Bronchial epithelial cell (primary cell): Measurements from ENCODE around the gene CLEC4F. TPM values are rescaled to one million over a fixed set of nuclear protein-coding genes. Genes with fewer than 3 reads are reported as not detected.

Experiments
- DNase-seq: peaks from one replicate; pipeline ENCODE4 v3.0.0-alpha.2; 2010; ENCODE audit warnings: low read depth
- FAIRE-seq: peaks from 2 replicates; lab custom pipeline; 2011; peaks lifted over from hg19 to GRCh38; lab: Jason Lieb, UNC
- H3K27me3 ChIP-seq: 2 replicates; pipeline ENCODE4 v1.5.1; 2011; ENCODE audit warnings: low read length; ENCODE audit not compliant: control insufficient read depth, insufficient read depth
- H3K36me3 ChIP-seq: 2 replicates; pipeline ENCODE4 v1.5.1; 2011; ENCODE audit warnings: low read length; ENCODE audit not compliant: control insufficient read depth, insufficient read depth
- H3K4me3 ChIP-seq: 2 replicates; pipeline ENCODE4 v1.5.1; 2011; ENCODE audit warnings: mild to moderate bottlenecking, low read depth, low read length, control low read depth
- total RNA-seq: library from RNA; depleted of rRNA; stranded (reverse); fragments of >200 nt; gene quantifications from 2 replicates; pipeline ENCODE4 v1.2.1, GENCODE V29; 2014
- TF ChIP-seq, protein P1 (sequence below): IDR thresholded peaks from 2 replicates; pipeline ENCODE4 v1.5.1; 2011; ENCODE audit warnings: mild to moderate bottlenecking, moderate library complexity, low read length, control low read depth, inconsistent platforms; ENCODE audit not compliant: insufficient read depth, severe bottlenecking

CLEC4F gene
- total RNA-seq, 1 donor from 2014 or later: not detected

DNA sequence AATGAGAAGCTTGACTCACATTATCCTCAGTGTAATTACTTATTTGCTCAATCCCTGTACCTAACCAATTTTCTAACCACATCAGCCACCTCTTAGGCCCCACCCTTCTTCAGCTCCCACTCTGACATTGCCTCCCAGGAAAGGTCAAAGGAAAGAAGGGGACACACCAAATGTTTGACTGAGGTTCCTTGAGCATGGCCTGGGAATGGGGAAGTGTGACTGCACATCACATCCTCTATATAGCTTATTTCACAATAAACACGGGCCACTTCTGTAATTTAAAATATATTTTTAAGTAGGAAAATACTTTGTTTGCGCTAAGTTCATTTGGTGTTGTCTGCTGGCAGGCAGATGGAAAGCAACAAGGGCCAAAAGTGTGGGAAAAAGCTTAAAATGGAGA lies 26.9 kb downstream of the CLEC4F start:
- peaks cover 30% of the 10 kb centered on the region for H3K27me3 ChIP-seq
- TF ChIP-seq, protein P1, sequence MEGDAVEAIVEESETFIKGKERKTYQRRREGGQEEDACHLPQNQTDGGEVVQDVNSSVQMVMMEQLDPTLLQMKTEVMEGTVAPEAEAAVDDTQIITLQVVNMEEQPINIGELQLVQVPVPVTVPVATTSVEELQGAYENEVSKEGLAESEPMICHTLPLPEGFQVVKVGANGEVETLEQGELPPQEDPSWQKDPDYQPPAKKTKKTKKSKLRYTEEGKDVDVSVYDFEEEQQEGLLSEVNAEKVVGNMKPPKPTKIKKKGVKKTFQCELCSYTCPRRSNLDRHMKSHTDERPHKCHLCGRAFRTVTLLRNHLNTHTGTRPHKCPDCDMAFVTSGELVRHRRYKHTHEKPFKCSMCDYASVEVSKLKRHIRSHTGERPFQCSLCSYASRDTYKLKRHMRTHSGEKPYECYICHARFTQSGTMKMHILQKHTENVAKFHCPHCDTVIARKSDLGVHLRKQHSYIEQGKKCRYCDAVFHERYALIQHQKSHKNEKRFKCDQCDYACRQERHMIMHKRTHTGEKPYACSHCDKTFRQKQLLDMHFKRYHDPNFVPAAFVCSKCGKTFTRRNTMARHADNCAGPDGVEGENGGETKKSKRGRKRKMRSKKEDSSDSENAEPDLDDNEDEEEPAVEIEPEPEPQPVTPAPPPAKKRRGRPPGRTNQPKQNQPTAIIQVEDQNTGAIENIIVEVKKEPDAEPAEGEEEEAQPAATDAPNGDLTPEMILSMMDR: no peak
- FAIRE-seq (no peak), DNase-seq (no peak)
- H3K4me3 ChIP-seq: no peak overlapping the region
- no peaks in the 10 kb centered on the region for H3K36me3 ChIP-seq

DNA sequence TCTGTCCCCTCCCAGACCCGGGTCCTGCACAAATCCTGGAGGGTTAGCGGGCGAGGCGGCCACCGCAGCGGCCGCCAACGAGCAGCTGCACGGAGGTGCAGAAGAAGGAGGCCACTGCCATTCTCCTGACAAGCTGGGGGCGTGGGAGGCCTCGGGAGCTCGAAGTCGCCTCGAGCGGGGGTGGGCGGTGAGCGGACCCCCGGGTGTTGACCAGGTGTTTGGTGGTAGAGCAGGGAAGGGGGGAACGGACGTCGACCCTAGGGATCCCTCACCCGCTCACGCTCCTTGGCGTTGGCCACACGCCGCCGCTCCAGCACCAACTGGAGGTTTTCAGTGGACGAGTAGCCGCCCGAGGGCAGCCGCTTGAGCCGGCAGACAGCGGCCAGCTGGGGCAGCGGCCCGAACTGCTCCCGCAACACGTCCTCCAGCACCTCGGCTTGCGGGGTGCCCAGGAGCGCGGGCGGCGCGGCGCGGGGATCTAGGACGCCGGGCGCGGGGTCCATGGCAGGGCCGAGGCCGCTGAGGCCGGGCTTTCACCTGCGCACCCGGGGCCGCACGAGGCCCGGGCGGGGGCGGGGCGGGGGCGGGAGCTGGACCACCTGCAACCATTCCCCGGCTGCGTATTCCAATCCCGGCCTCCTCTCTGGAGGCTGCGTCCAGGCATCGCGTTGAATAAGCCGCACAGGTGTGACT lies 30.1 kb downstream of the CLEC4F start, which contains the start of gene FIGLA:
FIGLA (minus strand) TSS at position 508 of the 693 bp plus-strand sequence; CDS start at position 503, 5 bp downstream.
- Histone ChIP-seq H3K36me3 (no peaks in the 10 kb centered on the region), H3K27me3 (peaks cover 40% of the 10 kb centered on the region), H3K4me3 (no peak within 1 kb of the TSS)
- DNase-seq (no peak), FAIRE-seq (no peak)
- TF ChIP-seq, protein P1: no peak

DNA sequence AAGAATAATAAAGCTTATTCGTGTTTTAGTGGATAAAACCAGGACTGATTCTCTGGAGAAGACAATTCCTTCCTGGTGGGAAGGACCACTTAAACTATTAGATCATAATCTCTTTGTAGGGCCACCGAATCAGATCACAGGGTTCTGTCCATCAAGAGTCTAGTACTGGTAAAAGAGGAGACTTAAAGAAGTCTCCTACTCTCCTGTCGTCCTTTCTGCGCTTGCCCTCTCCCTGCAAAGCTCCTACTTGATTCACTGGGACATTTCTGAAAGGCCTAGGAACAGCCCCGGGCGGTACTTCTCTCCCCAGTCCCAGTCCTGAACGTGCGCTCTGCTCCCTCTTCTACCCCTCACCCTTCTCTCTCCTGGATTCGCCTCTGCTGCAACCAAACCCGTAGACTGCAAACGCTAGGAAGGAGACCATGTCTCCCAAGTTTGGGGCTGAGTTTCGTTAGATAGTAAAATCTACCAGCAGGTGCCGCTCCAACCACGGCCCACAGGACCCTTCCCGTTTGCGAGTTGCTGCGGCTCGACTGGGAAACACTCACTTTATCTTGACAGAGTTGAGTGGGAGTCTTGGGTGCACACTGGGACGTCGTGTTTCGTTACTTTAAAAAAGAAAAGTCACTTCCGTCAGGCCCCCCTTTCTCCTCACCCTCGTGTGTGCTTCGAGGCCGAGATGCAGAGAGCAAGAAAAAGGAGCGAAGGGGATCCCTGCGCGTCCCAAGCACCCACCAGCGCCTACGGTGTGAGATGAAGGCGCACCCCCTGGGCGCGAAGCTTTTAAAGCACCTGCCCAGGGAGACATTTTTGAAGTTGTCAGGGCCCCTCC lies 30.9 kb downstream of the CLEC4F start:
- Histone ChIP-seq H3K27me3 (peaks cover 40% of the 10 kb centered on the region), H3K4me3 (no peak overlapping the region), H3K36me3 (no peaks in the 10 kb centered on the region)
- peak; percentile 48 for DNase-seq
- no peak for FAIRE-seq
- TF ChIP-seq, protein P1: peak; percentile 81

DNA sequence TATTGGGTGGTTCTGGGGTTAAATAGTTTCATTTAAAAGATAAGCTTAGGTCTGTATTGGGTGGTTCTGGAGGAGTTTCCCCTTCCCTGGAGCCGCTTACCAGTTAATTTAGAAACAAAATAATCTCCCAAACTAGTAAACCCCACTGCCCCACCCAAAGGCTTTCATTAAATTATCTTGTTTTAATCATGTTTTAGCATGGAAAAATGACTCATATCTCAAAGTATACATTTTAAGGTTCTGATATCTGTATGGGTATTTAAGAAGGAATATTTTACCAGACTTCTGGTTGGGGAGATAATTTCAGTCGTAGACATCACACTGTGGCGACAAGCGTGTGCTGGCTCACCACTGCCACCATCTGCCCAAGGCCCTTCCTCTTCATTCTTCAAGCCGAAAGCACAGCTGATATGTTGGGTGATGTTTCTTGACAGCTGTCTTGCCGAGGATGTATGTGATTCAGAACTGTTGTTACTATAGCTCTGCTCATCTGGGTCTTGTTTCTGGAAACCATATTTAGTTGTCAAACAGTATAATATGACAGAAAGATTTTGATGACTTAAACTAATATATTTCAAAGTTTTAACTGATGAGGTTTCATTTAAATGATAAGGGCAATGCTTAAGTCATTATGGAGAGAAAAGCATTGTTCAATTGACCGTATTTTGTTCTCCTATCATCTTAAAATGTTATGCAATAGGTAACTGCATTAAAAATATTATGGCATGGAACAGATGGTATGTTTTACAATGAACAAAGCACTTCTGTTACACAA lies 35.1 kb downstream of the CLEC4F start:
- no peak for FAIRE-seq
- no peaks in the 10 kb centered on the region for H3K36me3 ChIP-seq
- no peak overlapping the region for H3K4me3 ChIP-seq
- TF ChIP-seq, protein P1: peak; percentile 58
- peak; percentile 35 for DNase-seq
- peaks cover 23% of the 10 kb centered on the region for H3K27me3 ChIP-seq

DNA sequence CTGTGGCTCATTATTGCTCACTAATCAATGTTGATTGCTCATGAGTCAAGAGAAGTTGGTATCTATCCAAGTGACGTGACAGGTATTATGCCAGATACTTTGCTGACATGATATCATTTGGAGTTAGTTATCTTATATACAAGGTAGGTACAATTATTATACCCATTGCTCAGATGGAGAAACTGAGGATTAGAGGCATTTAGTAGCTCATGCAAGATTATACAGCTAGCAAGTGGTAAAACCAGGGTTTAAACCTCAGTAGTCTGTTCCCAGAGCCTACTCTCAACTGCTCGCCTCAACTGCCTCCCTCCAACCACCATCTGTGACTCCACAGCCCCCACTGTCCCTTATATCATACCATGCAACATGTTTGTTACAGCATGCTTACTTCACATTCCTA lies 36.1 kb downstream of the CLEC4F start:
- H3K36me3 ChIP-seq: no peaks in the 10 kb centered on the region
- no peak for FAIRE-seq
- DNase-seq: no peak
- H3K4me3 ChIP-seq: no peak overlapping the region
- H3K27me3 ChIP-seq: peaks cover 14% of the 10 kb centered on the region
- TF ChIP-seq, protein P1: no peak
